Left forelimb (tissue), 1 donor: ENCODE measurements around the gene AGBL4.
"Not testable (repeated sequence)": the region's sequence is repeated elsewhere in the genome, so short reads cannot be mapped to it uniquely, and the experiment has no call there.

Experiments
- DNase-seq: peaks from one replicate; pipeline ENCODE4 v3.0.0-alpha.2; 2018; ENCODE audit warnings: low spot score

The AGBL4 gene

DNA sequence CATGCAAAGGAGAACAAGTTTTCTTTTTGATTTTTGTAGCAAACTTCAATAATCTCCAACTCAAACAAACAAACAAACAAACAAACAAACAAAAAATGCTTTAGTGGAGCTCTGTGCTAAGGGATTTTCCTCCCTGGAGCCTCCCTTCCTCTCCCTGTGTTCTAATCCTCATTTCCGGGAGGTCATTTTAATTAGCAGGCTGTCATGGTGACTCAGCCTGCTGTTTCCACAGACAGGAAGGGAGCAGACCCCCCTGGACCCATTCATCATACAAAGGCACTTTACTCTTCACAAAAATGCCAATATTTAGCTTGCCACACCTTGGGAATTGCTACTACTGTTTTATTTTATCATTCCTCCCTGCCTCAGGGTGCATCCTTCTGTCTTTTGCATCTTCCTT is 1490.8 kb downstream of the AGBL4 start:
- DNase-seq: no peak

DNA sequence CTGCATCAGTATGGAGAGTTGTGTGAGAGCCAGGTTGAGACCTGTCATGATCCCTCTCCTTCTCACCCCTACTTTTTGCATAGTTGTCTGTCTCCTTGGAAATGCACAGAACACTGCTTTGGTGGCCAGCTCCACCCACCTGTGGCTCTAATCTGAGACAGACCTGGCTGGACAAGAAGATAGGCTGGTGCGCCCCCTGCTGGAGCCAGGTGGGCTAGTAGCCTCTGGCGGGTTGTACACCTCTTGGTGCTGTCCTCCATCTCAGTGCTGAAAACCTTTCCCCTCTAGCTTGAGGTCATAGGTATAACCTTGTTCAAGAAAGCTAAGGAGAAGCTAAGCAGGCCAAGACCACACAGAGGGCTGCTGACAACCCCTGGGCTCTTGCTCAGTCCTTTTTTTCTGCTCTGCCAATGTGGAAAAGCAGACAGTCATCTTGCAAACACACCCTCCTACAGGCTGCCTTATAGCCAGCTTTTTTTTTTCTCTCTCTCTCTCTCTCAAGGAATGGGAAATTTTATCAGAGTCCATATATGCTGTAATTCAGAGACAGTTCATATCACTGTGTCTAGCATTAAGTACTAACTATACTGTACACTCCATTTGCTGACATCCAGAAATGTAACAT is 1492.9 kb downstream of the AGBL4 start:
- no peak for DNase-seq

DNA sequence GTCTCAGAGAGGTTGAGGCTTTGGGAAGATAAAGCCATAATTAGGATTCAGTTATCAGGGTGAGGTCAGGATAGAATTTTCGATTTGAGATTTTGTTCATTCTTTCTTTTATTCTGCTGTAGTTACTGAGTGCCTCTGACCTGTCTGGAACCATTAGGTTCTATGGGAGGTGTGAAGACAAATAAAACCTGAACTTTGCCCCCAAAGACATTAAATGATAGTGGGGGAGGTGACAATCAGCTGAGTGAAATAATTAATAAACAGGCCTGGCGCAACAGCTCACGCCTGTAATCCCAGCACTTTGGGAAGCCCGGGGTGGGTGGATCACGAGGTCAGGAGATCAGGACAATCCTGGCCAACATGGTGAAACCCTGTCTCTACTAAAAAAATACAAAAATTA is 1496.7 kb downstream of the AGBL4 start:
- no peak for DNase-seq

- no peak for DNase-seq
Measured at GRCh38 chr1:48526008-48526710, 1497.6 kb downstream of the AGBL4 start.

DNA sequence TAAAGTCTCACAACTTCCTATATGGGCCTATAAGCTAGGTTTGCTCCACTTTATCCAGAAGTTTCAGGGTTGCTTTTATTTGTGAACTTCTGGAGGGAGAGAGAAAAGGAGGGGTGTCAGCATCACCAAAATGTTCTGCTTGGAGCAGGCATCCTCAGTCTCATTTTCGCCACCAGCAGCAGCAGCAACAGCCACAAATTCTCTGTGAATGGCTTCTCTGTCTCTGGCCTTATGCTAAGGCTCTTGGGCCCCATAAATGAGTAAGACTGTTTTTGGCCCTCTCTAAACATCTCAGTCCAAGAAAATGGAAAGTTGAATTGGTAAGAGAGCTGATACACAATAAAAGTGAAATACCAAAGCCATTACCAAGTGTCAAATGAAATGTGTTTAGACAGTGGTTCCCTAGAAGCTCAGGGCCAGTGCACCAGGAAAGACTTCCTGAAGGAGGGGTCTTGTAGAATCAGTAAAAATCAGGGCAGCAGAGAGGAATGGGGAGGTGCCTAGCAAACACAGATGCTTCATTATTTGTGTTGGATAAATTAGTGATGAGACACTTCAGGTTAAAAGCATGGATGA is 1498.8 kb downstream of the AGBL4 start:
- no peak for DNase-seq

GRCh38 chr1:48523558-48523957 is 1500.2 kb downstream of the AGBL4 start:
- DNase-seq: no peak

DNA sequence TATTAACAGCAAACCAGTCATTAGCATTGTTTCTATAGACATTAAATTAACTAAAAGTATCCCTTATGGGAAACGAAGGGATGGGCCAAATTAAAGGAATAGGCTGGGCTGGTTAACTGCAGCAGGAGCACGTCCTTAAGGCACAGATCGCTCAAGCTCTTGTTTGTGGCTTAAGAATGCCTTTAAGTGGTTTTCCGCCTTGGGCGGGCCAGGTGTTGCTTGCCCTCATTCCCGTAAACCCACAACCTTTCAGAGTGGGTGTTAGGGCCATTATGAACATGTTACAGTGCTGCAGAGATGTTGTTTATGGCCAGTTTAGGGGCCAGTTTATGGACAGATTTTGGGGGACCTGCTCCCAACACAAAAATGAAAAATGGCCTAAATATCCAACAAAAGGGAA is 1503.9 kb downstream of the AGBL4 start:
- not testable (repeated sequence) for DNase-seq

DNA sequence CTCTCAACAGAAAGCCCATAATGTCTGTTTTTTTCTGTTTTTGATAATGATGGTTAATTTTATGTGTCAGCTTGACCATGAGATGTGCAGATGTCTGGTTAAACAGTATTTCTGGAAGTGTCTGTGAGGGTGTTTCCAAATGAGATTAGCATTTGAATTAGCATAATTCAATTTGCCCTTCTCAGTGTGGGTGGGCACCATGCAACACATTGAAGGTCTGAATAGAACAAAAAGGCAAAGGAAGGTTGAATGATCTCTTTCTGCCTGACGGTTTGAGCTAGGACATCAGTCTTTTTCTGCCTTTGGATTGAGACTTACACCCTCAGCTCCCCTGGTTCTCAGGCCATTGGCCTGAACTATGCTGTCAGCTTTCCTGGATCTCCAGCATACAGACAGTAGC is 1516.9 kb downstream of the AGBL4 start:
- DNase-seq: no peak

DNA sequence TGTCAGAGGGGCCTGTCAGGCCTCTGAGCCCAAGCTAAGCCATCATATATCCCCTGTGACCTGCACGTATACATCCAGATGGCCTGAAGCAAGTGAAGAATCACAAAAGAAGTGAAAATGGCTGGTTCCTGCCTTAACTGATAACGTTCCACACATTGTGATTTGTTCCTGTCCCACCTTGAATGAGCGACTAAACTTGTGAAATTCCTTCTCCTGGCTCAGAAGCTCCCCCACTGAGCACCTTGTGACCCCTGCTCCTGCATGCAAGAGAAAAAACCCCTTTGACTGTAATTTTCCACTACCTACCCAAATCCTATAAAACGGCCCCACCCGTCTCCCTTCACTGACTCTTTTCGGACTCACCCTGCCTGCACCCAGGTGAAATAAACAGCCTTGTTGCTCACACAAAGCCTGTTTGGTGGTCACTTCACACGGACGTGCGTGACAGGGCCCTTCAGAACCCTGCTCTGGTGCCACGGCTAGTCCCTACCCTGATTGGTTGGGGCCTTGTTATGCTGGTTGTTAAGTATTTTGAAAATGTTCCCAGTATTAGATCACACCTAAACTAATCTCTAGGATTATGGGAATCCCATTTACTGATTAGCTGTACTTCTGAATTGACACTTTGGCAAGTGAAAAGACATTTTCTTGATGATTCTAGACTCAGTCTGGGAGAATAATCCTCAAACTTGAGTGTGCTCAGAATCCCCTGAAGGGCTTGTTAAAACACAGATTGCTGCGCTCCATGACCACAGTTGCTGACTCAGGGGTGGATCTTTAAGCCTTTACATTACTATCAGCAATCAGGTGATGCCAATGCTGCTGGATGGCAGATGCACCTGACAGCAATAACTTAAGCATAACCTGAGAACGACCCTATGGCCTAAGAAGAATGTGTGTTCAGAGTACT is 1523.0 kb downstream of the AGBL4 start:
- no peak for DNase-seq

DNA sequence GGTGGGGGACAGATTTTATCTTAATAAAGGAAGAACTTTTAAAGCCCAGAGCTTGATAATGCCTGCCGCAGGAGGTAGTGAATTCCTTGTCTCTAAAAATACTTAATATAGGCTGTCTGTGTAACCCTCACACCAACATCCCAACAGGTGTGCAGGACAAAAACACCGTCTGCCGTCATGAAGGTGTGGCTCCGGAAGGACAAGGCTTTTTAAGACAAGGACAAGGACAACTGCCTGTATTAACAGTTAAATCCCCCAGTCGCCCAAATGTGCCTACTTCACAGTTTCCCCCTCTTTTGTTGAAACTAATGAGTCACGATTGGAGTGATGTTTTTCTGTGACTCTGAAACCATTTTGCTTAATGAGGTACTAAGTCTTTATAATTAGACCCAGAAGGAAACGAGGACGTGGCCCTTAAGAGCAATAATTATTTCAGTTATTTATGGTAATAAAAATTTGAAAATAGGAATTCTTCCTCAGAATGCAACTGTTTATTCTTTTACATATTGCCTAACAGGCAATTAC is 1524.5 kb downstream of the AGBL4 start:
- no peak for DNase-seq

- DNase-seq: peak; percentile 84
Measured at GRCh38 chr1:48498096-48498791, 1525.5 kb downstream of the AGBL4 start.

- no peak for DNase-seq
Measured at GRCh38 chr1:48495911-48496310, 1527.8 kb downstream of the AGBL4 start.

DNA sequence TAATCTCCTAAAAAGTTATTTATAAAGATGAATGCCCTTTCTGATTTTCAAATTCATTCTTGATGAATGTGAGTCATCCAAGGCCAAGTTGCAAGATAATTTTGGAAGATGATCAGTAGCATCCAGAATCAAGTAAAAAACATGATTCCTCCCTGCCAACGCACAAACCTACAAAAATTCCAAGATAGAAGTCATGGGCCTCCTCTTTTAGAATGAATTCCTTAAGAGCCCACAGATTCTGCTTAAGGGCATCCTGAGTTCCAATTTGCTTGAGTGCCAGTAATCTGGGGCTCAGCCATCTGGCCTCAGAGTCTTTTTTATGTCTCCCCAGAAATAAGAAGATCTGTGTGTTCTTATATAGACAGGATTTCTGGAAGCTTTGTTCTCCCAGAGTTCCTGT is 1528.6 kb downstream of the AGBL4 start:
- DNase-seq: no peak

- DNase-seq: peak; percentile 68
Measured at GRCh38 chr1:48493970-48494769, 1529.6 kb downstream of the AGBL4 start.

DNA sequence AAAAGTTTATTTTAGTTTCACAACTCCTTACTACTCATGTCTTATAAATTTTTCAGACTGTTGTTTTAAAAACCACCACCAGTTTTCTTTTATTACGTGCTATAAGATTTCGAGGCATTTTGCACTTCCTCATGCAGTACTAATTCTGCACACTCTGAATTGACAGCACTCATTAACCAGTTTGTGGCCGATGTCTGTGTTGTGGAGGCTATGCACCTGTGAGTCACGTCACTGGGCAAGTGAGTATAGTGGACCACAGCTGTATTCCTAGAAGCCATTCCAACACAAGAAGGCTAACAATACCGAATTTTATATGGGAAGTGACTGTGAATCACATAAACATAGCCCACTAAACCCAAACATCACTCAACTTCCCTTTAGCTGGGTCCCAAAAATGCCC is 1530.7 kb downstream of the AGBL4 start:
- DNase-seq: no peak

GRCh38 chr1:48492392-48492791 is 1531.4 kb downstream of the AGBL4 start:
- no peak for DNase-seq

GRCh38 chr1:48488721-48489120 is 1535.0 kb downstream of the AGBL4 start:
- no peak for DNase-seq
